Bone marrow (tissue), 2 donors: ENCODE data around the gene OR1A1.
A peak's percentile ranks its signal among the peaks of the same experiment; 100 is the strongest.
"Not testable (repeated sequence)": the region's sequence is repeated elsewhere in the genome, so short reads cannot be mapped to it uniquely, and the experiment has no call there.

Source experiments
- DNase-seq, 2 donors: peaks; one replicate each; lab custom pipeline; 2025; lab: John Stamatoyannopoulos, UW

The OR1A1 gene

GRCh38 chr17:3207367-3207766 lies at the start of gene OR1A1:
OR1A1 (plus strand) TSS chr17:3207667; CDS start chr17:3215621, 7,954 bp downstream.
- no peak for DNase-seq

- DNase-seq = no peak
These were observed 39.9 kb upstream of the OR1A1 start for GRCh38 chr17:3167574-3167973.

GRCh38 chr17:3189961-3190360 lies 17.5 kb upstream of the OR1A1 start:
- no peak for DNase-seq

GRCh38 chr17:3197219-3197618 lies 10.2 kb upstream of the OR1A1 start, which contains the start of gene OR1A2:
OR1A2 (plus strand) TSS chr17:3197519; CDS start chr17:3197519, 0 bp downstream.
- DNase-seq = no peak

- DNase-seq = no peak
These were observed 1.0 kb downstream of the OR1A1 start for GRCh38 chr17:3208484-3208883.

- DNase-seq = no peak
These were observed 5.5 kb downstream of the OR1A1 start for GRCh38 chr17:3213001-3213400.

- DNase-seq = no peak
These were observed 6.1 kb downstream of the OR1A1 start for GRCh38 chr17:3213587-3213986.

GRCh38 chr17:3219978-3220377 lies 12.5 kb downstream of the OR1A1 start:
- DNase-seq = not testable (repeated sequence)

- no peak for DNase-seq
These were observed 14.4 kb downstream of the OR1A1 start for GRCh38 chr17:3221850-3222249.

GRCh38 chr17:3222505-3222904 lies 15.0 kb downstream of the OR1A1 start:
- DNase-seq = no peak

- DNase-seq = not testable (repeated sequence)
These were observed 17.4 kb downstream of the OR1A1 start for GRCh38 chr17:3224721-3225352.

- DNase-seq = not testable (repeated sequence)
These were observed 24.8 kb downstream of the OR1A1 start for GRCh38 chr17:3232300-3232699.

GRCh38 chr17:3238685-3239084 lies 31.2 kb downstream of the OR1A1 start:
- DNase-seq = peak in 1 of 2 donors; percentile 57

GRCh38 chr17:3241044-3241443 lies 33.6 kb downstream of the OR1A1 start:
- not testable (repeated sequence) for DNase-seq

GRCh38 chr17:3244841-3245240 lies 37.4 kb downstream of the OR1A1 start:
- DNase-seq = not testable (repeated sequence)

- not testable (repeated sequence) for DNase-seq
These were observed 41.5 kb downstream of the OR1A1 start for GRCh38 chr17:3249013-3249412.

GRCh38 chr17:3256575-3256974 lies 49.1 kb downstream of the OR1A1 start:
- DNase-seq = no peak

GRCh38 chr17:3260163-3260562 lies 52.7 kb downstream of the OR1A1 start:
- no peak for DNase-seq

- DNase-seq = no peak
These were observed 53.1 kb downstream of the OR1A1 start for GRCh38 chr17:3260600-3260999.
